NCI-H2081 (cell line): ENCODE results near the gene SMYD3.
A peak's percentile ranks its signal among the peaks of the same experiment; 100 is the strongest.
"Not testable (repeated sequence)": the region's sequence is repeated elsewhere in the genome, so short reads cannot be mapped to it uniquely, and the experiment has no call there.

Experiments
- DNase-seq, 2 experiments: peaks; one replicate each; lab custom pipeline; 2025; lab: John Stamatoyannopoulos, UW

The SMYD3 gene

DNA sequence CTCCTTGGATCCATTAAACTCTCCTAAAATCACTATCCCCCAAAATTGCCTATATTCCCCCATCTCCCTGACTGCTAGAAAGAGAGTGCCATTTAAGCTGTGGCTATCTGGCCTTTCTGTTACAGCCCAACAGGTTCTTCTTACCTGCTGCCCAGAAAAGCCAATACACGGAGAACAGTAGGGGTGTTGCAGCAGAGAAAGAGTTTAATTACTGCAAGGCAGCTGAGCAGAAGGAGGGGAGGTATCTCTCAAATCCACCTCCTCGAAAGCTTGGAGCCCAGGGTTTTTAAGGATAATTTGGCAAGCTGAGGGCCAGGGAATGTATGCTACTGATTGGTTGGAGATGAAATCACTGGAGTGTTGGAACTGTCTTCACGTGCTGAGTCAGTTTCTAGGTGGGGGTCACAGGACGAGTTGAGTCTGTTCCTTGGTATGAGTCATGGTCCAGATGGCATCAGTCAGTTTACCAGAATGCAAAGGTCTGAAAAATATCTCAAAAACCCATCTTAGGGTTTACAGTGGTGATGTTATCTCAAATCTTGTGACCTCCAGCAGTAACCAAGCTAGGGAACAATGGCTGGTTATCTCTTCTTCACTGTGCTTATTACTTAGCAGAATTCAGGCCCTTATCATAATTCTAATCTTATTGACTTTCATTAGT is 89.8 kb downstream of the SMYD3 start:
- DNase-seq: no peak

DNA sequence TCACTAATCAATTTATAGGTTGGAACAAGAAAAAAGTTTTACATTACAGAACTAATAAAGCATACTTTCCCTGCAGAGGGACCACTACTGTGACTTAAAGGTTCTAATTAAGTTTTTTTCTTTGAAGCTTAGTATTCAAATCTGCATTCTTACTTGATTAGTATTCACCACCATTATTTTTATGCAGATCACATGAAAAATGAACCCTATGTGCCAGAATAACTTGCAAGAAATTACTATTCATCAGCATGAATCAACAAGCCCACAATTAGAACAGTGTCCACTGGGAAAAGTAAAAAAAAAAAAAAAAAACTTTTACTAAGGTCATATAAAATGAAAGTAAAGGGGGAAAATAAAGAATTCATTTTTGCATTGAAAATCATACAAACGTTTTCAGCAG is 90.8 kb downstream of the SMYD3 start:
- DNase-seq: no peak

DNA sequence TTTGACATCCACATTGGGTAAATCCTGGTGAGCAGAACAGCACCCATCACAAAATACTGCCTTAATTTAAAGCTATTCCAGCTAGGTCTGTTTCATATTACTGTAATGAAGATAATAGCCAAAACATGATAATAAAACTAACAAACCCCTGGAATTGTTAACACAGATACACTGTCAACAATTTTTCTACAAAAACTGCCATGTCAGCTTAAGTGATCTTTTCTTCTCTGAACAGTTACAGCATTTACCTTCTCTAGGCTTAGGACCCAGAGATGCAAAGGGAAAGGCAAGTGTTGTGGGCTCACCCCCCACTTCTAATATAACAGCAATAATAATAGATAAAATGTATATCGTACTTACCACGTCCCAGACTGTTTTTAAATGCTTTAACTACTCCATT is 92.1 kb downstream of the SMYD3 start:
- no peak for DNase-seq

DNA sequence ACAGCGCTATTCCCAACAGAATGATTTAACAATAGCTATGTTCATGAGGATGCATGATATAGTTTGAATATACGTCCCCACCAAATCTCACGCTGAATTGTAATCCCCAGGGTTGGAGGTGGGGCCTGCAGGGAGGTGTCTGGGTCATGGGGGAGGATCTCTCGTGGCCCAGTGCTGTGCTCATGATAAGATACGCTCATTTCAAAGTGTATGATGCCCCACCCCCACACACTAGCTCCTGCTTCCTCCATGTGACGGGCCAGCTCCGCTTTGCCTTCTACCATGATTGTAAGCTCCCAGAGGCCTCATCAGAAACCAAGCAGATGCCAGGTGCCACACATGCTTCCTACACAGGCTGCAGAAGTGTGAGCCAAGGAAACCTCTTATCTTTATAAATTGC is 93.6 kb downstream of the SMYD3 start:
- no peak for DNase-seq

DNA sequence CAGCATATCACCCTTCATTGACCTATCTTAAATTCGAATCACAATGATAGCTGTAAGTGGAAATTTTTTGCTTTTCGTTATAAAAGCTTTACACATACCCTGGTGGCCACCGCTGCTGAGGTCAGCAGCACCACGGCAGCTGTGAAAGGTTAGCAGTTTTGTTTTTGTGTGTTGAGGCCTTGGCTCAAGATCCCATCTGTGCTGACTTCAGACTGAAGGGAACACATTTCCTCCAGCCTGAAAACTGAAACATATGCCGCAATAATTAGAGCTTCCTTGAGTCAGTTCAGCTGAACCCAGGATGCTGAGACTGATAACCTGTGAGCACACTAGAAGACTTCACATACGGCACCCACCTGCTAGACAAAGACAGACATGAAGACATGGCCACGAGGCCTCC is 103.0 kb downstream of the SMYD3 start:
- no peak for DNase-seq

DNA sequence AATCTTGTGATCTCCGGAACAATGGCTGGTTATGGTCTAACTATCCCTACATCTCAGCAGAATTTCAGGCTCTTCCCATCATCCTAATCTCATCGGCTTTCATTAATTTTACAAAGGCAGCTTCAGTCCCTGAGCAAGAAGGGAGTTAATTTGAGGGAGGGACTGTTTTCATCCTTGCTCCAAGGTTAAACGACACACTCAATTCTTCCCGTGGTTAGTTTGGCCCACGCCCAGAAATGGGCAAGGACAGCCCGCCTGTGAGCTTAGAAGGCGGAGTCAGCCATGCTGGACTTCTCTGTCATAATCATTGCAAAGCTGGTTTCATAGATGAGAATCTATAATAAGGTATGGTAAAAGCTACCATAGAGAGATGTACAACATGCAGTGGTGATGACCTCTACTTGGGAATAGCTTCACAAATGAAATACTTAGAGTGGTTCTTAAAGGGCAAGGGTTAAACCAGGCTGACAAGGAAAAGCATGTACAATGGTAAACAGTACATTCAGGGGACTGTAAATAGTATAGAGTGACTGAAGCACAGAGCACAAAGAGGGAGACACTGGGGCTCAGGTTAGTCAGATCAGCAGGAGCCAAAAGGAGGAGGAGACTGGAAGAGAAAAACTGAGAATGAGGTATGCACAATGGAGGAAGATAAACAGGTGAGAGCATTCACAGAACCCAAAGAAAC is 108.8 kb downstream of the SMYD3 start:
- peak in 1 of 2 experiments; percentile 14 for DNase-seq

DNA sequence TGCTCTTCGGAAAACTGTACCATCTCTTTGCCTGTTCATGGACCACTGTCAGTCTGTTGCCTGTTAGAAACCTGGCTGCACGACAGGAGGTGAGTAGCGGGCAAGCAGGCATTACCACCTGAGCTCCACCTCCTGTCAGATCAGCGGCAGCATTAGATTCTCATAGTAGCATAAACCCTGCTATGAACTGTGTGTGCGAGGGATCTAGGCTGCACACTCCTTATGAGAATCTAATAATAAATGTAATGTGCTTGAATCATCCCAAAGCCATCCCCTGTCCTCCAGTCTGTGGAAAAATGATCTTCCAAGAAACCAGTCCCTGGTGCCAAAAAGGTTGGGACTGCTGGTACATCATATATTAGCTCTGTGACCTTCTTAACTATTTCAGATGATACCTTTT is 110.0 kb downstream of the SMYD3 start:
- DNase-seq: no peak

DNA sequence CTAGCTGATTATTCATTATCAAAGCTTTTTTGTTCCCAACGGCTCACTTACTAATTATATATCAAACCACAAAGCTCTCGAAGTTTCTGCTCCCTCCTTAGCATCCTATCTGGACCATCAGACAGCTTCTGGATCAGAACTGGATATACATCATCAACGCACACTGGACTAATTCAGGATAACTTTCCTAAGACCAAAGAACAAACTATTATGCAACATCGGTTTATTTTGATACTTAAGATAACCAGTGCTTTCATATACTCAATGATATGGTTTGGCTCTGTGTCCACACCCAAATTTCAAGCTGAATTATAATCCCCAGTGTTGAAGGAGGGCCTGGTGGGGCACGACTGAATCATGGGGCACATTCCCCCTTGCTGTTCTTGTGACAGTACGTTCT is 110.8 kb downstream of the SMYD3 start:
- DNase-seq: no peak

DNA sequence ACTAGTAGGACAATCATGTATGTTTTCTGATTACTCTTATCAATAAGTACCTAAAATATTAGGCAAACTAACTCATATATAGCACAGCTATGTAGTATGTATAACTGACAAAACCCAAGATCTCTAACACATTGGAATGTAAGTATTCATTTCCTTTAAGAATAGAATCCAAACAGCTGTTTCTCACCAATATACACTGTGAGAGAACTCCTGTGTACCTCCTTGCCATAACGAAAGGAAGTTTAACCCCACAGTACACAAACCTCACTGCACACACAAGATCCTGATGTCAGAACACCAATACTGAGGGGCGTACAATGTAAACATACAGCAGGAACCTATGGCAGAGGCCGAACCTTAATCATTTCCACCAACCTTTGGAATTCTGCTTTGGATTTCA is 113.0 kb downstream of the SMYD3 start:
- no peak for DNase-seq

DNA sequence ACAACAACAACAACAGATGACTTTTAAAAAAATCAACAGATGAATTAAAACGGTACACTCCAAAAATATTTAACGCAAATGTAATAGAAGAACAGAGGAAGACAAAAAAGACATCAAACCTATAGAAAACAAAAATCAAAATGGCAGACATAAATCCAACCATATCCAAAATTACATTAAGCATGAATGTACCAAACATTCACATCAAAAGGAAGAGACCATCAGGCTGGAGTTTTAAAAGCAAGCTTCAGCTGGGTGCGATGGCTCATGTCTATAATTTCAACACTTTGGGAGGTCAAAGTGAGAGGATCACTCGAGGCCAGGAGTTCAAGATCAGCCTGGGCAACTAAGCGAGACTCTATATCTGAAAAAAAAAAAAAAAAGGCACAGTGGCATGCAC is 116.2 kb downstream of the SMYD3 start:
- no peak for DNase-seq

DNA sequence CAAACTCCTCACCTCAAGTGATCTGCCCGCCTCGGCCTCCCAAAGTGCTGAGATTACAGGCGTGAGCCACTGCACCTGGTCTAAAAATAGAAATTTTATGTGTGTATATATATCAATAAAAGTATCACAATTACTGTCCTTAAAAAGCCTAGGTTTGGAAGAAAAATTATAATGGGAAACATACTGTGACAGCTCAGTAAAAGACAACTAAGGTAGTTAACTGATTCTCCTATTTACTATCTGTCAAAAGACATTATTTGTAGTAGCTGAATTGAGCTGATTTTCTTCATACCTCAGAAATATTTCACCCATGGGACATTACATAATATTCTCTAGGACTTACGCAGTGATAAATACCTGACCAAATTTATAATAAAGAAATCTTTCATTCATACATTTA is 122.5 kb downstream of the SMYD3 start:
- no peak for DNase-seq

DNA sequence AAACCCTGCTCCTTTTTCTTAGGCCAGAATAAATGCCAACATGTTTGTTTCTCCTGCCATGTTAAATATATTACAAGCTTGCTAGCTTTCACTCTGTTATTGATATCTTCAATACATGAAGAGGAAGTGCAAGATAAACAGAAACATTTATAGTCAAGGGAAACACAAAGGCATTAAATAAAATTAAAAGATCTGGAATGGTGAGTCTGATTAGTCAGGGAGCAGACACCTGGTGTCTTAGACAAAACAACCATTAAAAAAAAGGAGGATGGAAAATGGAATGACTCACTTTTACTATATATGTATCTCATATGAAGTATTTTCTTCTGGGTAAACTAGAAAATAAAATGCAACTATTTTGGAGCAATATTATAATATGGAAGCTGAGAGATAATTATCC is 123.3 kb downstream of the SMYD3 start:
- no peak for DNase-seq

DNA sequence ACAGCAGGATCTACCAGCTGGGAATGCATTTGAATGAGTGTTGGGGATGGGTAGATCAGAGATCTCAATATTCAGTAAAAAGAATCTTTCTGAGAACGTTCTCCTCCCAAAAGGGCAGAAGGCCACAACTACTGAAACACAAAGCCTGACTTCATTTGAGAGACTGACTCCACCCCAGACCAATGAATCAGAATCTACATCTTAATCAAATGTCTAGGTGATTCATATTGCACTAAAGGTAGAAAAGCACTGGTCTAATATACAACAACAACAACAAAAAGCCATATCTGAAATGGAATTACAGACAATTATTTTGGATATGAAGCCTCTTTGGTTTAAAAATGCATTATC is 123.9 kb downstream of the SMYD3 start:
- no peak for DNase-seq

DNA sequence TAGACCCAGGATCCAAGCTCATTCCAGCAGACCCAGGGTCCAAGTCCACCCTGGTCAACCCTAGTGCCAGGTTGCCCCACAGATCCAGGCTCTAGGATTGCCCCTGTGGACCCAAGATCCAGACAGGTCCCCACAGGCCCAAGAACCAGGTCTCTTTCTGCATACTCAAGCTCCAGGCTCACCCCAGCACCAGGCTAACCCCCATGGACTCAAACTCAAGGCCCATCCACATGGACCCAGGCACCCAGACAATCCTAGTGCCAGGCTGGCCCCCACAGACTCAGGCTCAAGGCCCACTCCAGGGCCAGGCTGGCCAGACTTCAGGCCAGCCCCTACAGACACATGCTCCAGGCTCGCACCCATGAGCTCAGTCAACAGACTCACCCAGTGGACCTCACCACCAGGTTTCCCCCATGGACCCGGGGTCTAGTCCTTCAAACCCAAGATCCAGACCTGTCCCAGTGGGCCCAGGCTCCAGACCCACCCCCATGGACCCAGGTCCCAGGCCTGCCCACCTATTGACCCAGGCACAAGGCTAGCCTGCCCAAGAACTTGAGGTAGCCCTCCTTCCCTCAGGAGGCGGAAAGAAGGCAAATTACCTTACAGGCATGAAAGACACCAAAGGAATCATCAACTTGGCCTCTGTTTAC is 124.4 kb downstream of the SMYD3 start:
- DNase-seq: no peak

DNA sequence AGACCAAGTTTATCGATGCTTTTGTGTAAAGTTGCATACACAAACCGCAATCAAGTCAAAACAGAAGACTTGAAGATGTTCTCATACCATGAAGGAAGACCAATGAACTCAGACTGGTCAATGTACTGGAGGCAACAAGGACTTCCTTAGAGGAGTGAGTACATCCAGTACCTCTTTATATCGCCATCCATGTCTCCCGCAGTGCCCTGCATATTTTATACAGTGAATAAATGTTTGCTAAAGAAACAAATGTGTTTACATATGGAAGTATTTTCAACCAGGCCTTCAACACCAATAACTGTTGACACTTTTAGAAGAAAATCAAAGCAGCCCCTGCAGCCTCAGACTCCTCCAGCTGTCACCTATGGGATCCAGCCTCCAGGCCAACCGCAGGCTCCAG is 125.6 kb downstream of the SMYD3 start:
- DNase-seq: no peak

DNA sequence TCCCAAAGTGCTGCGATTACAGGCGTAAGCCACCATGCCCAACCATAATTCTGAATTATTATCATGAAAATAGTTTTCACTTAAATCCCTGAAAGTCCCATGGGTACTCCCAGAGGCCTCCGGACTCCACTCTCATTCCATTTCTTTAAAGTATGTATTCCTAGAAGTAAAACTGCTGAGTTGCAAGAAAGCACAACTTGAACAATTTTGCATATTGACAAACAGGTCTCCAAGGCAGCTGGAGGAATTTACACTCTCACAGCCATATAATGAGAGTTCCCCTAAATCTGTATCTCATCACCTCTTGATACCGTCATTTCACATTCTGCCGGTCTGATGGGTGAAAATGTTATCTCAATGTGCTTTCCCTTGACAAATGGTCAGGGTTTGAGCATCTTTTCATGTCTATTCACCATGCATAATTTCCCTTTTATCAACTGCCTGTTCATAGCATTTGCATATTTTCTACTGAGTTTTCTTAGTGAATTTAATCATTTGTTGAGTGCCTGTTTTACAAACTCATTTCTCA is 129.4 kb downstream of the SMYD3 start:
- DNase-seq: no peak

DNA sequence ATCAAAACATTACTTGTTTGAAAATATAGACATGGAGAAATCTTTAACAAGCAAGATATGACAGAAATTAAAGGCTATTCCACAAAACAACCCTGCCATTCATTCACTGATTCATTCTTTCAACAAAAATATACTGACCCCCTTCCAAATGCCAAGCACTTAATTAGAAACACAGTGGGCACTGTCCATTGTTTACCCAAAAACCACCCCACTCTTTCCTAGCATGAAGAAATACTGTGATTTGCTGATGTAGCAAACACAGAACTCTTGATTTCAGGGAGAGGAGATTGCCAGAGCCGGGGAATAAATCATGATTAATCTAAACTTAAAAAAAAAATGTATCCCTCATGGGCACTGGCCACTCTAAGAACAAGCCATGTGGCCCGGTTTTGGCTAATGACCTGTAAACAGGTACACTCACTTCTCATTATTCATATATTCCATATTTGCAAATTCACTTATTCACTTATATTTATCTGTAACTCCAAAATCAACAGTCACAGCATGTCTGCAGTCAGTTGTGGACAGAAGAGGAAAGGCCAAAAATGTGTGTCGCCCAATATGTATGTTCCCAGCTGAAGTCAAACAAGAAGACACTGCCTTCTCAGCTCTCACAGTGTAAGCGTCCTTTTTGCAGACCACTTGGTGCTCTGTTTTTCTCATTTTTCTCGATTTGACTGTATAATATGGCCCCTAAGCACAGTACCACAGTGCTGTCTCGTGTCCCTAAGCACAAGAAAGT is 133.1 kb downstream of the SMYD3 start:
- no peak for DNase-seq

DNA sequence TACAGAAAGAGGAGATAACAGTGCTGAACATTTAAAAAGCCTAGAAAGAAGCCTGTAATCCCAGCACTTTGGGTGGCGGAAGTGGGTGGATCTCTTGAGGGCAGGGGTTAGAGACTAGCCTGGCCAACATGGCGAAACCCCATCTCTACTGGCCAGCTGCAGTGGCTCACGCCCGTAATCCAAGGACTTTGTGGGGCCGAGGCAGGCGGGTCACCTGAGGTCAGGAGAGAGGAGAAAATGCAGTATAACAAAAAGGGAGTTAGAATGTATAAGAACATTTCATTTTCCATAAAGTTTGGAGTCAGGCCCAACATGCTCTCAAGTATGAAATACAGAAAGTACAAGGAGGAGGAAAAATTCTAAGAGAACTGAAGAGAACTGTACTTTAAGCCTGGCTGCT is 134.5 kb downstream of the SMYD3 start:
- no peak for DNase-seq

DNA sequence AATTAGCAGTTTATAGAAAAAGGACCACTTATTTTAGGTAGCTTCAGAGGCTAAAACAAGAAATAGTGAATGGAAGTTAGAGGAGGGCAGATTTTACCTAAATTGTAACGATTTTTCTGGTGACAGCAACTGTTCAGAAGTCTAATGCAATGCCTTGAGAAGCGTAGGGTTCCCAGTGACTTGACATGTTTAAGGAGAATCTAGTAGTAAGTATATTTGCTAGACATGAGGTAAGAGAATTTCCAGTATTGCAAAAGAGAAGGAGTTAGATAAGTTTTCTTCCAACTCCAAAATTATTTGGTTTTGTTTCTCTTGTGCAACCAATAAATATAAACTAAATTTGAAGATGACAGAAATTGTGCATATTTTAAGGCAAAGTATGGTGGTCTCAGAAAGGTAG is 140.0 kb downstream of the SMYD3 start:
- no peak for DNase-seq

DNA sequence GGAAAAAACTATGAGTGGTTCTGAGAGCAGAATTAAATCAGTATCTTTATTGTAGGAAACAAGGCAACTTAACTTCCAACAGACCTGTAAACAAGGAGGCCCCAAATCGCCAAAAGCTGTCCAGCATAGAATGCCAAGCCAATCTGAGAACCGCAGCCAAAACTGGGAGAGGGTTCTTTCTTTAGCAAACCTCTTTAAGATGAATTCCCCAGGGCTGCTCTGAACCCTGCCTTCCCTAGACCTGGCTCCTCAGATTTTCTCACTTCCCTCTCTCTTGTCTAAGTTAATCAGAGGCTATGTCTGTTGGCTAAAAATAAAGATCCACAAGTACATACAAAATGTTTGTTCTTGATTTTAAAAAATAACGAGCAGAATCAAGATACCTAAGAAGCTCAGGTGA is 141.4 kb downstream of the SMYD3 start:
- DNase-seq: no peak

DNA sequence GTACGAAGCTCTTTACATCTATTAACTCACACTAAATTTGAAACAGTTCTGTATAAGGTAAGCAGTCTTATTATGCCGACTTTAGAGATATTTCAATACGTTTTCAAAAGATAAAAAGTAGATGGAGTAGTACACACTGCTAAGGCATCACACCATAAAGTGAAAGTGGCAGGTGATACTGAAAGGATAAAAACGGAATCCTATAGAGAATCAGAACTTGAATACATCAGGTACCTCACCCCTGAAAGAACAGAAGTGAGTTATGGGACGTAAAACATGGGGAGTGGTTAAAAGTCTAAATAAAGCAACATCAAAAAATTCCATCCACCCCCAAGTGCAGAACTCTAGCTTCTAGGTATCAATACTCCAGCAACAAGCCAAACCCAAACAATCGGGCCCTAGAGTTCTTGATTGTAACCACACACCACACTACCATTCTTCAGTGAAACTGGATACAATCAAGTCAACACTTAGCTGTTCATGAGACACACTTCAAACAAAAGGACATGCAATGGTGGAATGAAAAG is 142.6 kb downstream of the SMYD3 start:
- no peak for DNase-seq

DNA sequence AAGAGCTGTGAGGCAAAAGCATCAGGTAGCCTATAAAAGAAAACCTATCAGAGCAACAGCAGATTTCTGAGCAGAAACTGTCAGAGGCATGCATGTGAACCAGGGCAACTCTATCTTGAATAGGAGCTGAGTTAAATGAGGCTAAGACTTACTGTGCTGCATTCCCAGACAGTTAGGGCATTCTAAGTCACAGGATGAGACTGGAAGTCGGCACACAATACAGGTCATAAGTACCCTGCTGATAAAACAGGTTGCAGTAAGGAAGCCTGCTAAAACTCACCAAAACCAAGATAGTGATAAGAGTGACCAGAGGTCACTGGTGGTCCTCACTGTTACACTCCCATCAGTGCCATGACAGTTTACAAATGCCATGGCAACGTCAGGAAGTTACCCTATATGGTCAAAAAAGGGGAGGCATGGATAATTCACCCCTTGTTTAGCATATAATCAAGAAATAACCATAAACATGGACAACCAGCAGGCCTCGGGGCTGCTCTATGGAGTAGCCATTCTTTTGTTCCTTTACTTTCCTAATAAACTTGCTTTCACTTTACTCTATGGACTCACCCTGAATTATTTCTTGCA is 150.0 kb downstream of the SMYD3 start:
- DNase-seq: not testable (repeated sequence)
